HL-60 (cell line): Measurements from ENCODE around the gene RSRC1.
"Not testable (repeated sequence)": the region's sequence is repeated elsewhere in the genome, so short reads cannot be mapped to it uniquely, and the experiment has no call there.

Experiments
- DNase-seq, 2 experiments: peaks; one replicate each; pipeline ENCODE4 v3.0.0-alpha.2; 2010 to 2020; ENCODE audit warnings: low read depth in 1 of 2, low spot score in 1 of 2
- H3K27ac ChIP-seq: fragments of 250-450 bp; sonication (Bioruptor Pico); replicated peaks from 2 replicates; pipeline ENCODE4 v1.5.1; 2020; ENCODE audit warnings: mild to moderate bottlenecking, moderate library complexity
- H3K27me3 ChIP-seq: fragments of 250-450 bp; sonication (Bioruptor Pico); 2 replicates; pipeline ENCODE4 v1.5.1; 2021; ENCODE audit warnings: mild to moderate bottlenecking, moderate library complexity; ENCODE audit not compliant: insufficient read depth, poor library complexity, severe bottlenecking
- H3K4me3 ChIP-seq: replicated peaks from 2 replicates; pipeline ENCODE4 v1.5.1; 2011; ENCODE audit warnings: mild to moderate bottlenecking, control low read depth, low read length; ENCODE audit not compliant: insufficient read depth
- CTCF ChIP-seq: IDR thresholded peaks from one replicate; pipeline ENCODE4 v1.5.1; 2011; ENCODE audit warnings: low read length, control low read depth, inconsistent platforms; ENCODE audit not compliant: insufficient read depth
- GABPA ChIP-seq: IDR thresholded peaks from 2 replicates; pipeline ENCODE4 v1.6.1; 2012; ENCODE audit warnings: low read depth
- POLR2AphosphoS5 ChIP-seq: IDR thresholded peaks from 2 replicates; pipeline ENCODE4 v1.6.1; 2012; ENCODE audit warnings: low read depth
- SPI1 ChIP-seq: IDR thresholded peaks from 2 replicates; pipeline ENCODE4 v1.6.1; 2012; ENCODE audit warnings: low read depth, mild to moderate bottlenecking, borderline replicate concordance
- TF ChIP-seq, protein P1 (sequence below): IDR thresholded peaks from 2 replicates; pipeline ENCODE4 v1.6.1; 2012; ENCODE audit warnings: low read depth; ENCODE audit not compliant: insufficient replicate concordance

RSRC1 gene

DNA sequence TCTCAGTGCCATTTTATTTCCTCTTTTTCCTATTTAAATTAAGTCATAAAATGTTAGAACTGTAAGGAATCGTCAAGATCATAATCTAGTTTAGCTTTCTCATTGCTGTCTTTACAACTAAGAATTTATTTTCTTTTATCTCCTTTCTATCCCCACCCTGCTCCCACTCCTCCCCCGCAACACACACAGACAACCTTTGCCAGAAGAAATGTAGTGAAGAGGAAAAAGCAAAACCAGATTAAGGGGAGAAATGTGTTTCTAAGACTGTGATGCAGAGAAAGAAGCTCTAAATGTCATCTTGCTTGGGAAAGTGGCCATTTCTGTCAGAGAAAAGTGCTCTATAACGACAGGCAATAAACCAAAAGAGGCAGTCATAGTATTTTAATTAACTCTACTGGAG is 382.8 kb downstream of the RSRC1 start:
- Histone ChIP-seq H3K4me3 (no peak overlapping the region), H3K27me3 (no peaks in the 10 kb centered on the region), H3K27ac (no peak overlapping the region)
- TF ChIP-seq GABPA: no peak
- no peak for TF ChIP-seq POLR2AphosphoS5
- no peak for TF ChIP-seq CTCF
- no peak for TF ChIP-seq SPI1
- TF ChIP-seq, protein P1, sequence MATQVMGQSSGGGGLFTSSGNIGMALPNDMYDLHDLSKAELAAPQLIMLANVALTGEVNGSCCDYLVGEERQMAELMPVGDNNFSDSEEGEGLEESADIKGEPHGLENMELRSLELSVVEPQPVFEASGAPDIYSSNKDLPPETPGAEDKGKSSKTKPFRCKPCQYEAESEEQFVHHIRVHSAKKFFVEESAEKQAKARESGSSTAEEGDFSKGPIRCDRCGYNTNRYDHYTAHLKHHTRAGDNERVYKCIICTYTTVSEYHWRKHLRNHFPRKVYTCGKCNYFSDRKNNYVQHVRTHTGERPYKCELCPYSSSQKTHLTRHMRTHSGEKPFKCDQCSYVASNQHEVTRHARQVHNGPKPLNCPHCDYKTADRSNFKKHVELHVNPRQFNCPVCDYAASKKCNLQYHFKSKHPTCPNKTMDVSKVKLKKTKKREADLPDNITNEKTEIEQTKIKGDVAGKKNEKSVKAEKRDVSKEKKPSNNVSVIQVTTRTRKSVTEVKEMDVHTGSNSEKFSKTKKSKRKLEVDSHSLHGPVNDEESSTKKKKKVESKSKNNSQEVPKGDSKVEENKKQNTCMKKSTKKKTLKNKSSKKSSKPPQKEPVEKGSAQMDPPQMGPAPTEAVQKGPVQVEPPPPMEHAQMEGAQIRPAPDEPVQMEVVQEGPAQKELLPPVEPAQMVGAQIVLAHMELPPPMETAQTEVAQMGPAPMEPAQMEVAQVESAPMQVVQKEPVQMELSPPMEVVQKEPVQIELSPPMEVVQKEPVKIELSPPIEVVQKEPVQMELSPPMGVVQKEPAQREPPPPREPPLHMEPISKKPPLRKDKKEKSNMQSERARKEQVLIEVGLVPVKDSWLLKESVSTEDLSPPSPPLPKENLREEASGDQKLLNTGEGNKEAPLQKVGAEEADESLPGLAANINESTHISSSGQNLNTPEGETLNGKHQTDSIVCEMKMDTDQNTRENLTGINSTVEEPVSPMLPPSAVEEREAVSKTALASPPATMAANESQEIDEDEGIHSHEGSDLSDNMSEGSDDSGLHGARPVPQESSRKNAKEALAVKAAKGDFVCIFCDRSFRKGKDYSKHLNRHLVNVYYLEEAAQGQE: no peak
- DNase-seq: no peak

DNA sequence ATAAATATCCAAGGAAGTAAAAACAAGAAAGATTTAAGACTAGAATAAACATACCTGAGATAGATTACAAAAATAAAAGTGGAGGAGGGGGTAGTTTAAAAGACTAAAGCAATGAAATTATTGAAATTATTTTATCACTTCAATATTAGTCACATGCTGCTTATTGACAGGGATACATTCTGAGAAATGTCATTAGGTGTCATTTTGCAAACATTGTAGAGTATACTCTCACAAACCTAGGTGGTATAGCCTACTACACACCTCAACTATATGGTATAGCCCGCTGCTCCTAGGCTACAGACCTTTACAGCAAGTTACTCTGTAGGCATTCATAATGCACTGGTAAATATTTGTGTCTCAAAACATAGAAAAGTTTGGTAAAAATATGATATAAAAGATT is 384.0 kb downstream of the RSRC1 start:
- H3K4me3 ChIP-seq: no peak overlapping the region
- no peaks in the 10 kb centered on the region for H3K27me3 ChIP-seq
- DNase-seq: no peak
- TF ChIP-seq CTCF (no peak), SPI1 (no peak), POLR2AphosphoS5 (no peak), GABPA (no peak)
- TF ChIP-seq, protein P1: no peak
- H3K27ac ChIP-seq: no peak overlapping the region

GRCh38 chr3:158494673-158495072 is 384.8 kb downstream of the RSRC1 start:
- no peak for TF ChIP-seq SPI1
- no peak for TF ChIP-seq GABPA
- Histone ChIP-seq H3K27ac (no peak overlapping the region), H3K4me3 (no peak overlapping the region), H3K27me3 (no peaks in the 10 kb centered on the region)
- no peak for DNase-seq

GRCh38 chr3:158495398-158495902 is 385.6 kb downstream of the RSRC1 start:
- not testable (repeated sequence) for H3K27ac ChIP-seq, DNase-seq, H3K4me3 ChIP-seq, H3K27me3 ChIP-seq

DNA sequence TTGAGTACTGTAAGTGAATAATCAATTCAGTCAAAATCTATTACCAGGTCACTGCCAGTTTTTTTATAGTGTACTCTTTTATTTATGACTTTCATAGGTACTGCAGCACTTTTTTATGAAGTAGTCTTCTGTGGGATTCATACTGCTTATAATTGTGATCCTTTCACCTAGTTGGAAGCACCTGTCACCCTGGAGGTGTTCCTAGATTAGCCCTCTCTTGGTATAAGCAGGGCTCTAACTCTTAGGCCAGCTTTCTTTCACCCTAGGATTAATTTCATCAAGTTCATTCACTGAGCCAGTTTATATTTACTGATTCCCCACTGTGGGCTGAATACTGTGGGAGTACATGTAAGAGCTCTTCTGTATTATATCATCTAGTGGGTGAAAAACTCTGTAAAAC is 395.2 kb downstream of the RSRC1 start:
- DNase-seq: no peak
- no peak overlapping the region for H3K27ac ChIP-seq
- H3K27me3 ChIP-seq: no peaks in the 10 kb centered on the region
- TF ChIP-seq, protein P1: no peak
- TF ChIP-seq CTCF: no peak
- TF ChIP-seq POLR2AphosphoS5: no peak
- no peak for TF ChIP-seq SPI1
- no peak for TF ChIP-seq GABPA
- no peak overlapping the region for H3K4me3 ChIP-seq
